Astrocyte (in vitro differentiated cells and primary cell): ENCODE results near the gene BAG5. TPM values are rescaled to one million over a fixed set of nuclear protein-coding genes. Genes with fewer than 3 reads are reported as not detected.

Source experiments
- DNase-seq: peaks from one replicate; pipeline ENCODE4 v3.0.0-alpha.2; 2010; ENCODE audit warnings: low read depth
- FAIRE-seq: peaks from 2 replicates; lab custom pipeline; 2011; peaks lifted over from hg19 to GRCh38; lab: Jason Lieb, UNC
- H2AFZ ChIP-seq: 2 replicates; pipeline ENCODE4 v1.6.0; 2012; ENCODE audit warnings: low read depth, low read length, inconsistent platforms
- H3K27ac ChIP-seq: 2 replicates; pipeline ENCODE4 v1.5.1; 2011; ENCODE audit warnings: low read depth, low read length, inconsistent platforms
- H3K27me3 ChIP-seq: 2 replicates; pipeline ENCODE4 v1.6.0; 2011; ENCODE audit warnings: low read length, inconsistent platforms; ENCODE audit not compliant: insufficient read depth
- H3K36me3 ChIP-seq: 2 replicates; pipeline ENCODE4 v1.5.1; 2011; ENCODE audit warnings: low read length, inconsistent platforms; ENCODE audit not compliant: insufficient read depth
- H3K4me1 ChIP-seq: 2 replicates; pipeline ENCODE4 v1.5.1; 2011; ENCODE audit warnings: low read length, inconsistent platforms; ENCODE audit not compliant: insufficient read depth
- H3K4me2 ChIP-seq: 2 replicates; pipeline ENCODE4 v1.6.0; 2012; ENCODE audit warnings: low read length, inconsistent platforms
- H3K4me3 ChIP-seq: 2 replicates; pipeline ENCODE4 v1.5.1; 2011; ENCODE audit warnings: low read depth, mild to moderate bottlenecking, low read length, inconsistent platforms; ENCODE audit not compliant: insufficient read depth
- H3K79me2 ChIP-seq: 2 replicates; pipeline ENCODE4 v1.6.0; 2012; ENCODE audit warnings: mild to moderate bottlenecking, low read length, inconsistent platforms; ENCODE audit not compliant: insufficient read depth
- H3K9ac ChIP-seq: 2 replicates; pipeline ENCODE4 v1.6.0; 2012; ENCODE audit warnings: mild to moderate bottlenecking, low read length, inconsistent platforms
- H3K9me3 ChIP-seq: 2 replicates; pipeline ENCODE4 v1.5.1; 2012; ENCODE audit warnings: low read depth, mild to moderate bottlenecking, low read length, inconsistent platforms; ENCODE audit not compliant: insufficient read depth
- H4K20me1 ChIP-seq: 2 replicates; pipeline ENCODE4 v1.6.0; 2012; ENCODE audit warnings: low read length, inconsistent platforms; ENCODE audit not compliant: insufficient read depth
- H3K27ac Mint-ChIP-seq: one replicate; pipeline ENCODE4 v1.8.0; 2021; ENCODE audit warnings: mild to moderate bottlenecking, mixed read lengths; ENCODE audit not compliant: unreplicated experiment
- H3K27me3 Mint-ChIP-seq: one replicate; pipeline ENCODE4 v1.8.0; 2021; ENCODE audit warnings: low read depth, mixed read lengths; ENCODE audit not compliant: unreplicated experiment
- H3K36me3 Mint-ChIP-seq: one replicate; pipeline ENCODE4 v1.8.0; 2021; ENCODE audit warnings: low read depth, mixed read lengths; ENCODE audit not compliant: unreplicated experiment
- H3K4me1 Mint-ChIP-seq: one replicate; pipeline ENCODE4 v1.8.0; 2021; ENCODE audit warnings: low read depth, mixed read lengths; ENCODE audit not compliant: unreplicated experiment
- H3K4me3 Mint-ChIP-seq: one replicate; pipeline ENCODE4 v1.8.0; 2021; ENCODE audit warnings: mild to moderate bottlenecking, moderate library complexity, mixed read lengths; ENCODE audit not compliant: unreplicated experiment
- H3K9me3 Mint-ChIP-seq: one replicate; pipeline ENCODE4 v1.8.0; 2021; ENCODE audit warnings: mild to moderate bottlenecking, mixed read lengths; ENCODE audit not compliant: unreplicated experiment
- EZH2 ChIP-seq: IDR thresholded peaks from 2 replicates; pipeline ENCODE4 v1.6.1; 2012; ENCODE audit warnings: mild to moderate bottlenecking, low read length, inconsistent platforms; ENCODE audit not compliant: insufficient read depth
- total RNA-seq: library from RNA; stranded (reverse); gene quantifications from 2 replicates; pipeline ENCODE4 v1.2.1, GENCODE V29; 2021
- TF ChIP-seq, protein P1 (sequence below): IDR thresholded peaks from 2 replicates; pipeline ENCODE4 v1.5.1; 2011; ENCODE audit warnings: low read depth, mild to moderate bottlenecking, inconsistent platforms, low read length, moderate library complexity; ENCODE audit not compliant: insufficient read depth

BAG5 gene
- total RNA-seq, 1 donor from 2014 or later, result 35.2 TPM

DNA sequence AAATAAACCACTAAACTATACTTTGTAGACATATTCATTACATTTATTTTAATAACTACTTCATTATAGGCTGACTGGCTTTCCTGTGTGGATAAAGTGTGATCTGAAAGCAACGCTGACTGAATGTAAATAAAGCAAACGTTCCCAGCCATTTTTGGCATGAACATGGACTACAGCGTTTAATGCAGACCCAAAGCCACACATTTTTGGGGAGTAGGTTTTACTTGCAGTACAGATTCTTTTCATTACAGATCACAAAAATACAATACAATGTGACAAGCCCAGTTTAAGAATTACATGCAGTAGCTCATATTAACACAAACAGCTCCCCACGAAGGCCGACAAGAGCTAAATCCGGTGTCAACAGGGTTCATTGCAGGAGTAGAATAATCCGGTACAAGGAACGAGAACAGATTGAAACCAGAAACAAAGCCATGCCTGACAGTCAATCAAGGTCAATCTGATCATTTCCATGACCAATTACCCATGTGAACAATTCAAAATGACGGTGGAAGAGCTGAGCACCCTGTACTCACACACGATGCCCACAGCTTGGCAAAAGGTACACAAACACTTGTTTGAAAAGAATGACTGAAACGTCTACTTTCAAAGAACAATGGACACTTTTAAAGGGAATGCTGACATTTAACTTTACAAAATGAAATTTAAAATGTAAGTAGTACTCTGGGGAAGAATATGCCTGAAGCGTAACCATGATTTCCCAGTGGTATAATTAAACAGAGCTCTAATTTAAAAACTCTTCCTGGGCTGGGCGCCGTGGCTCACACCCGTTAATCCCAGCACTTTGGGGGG lies 5.3 kb downstream of the BAG5 start:
- H3K9me3 Mint-ChIP-seq, result no peaks in the 10 kb centered on the region
- Histone ChIP-seq H3K9me3 (no peaks in the 10 kb centered on the region), H3K27ac (no peak overlapping the region), H3K4me3 (no peak overlapping the region), H3K4me1 (peaks cover 26% of the 10 kb centered on the region), H3K79me2 (peaks cover 67% of the 10 kb centered on the region), H3K27me3 (no peaks in the 10 kb centered on the region), H3K9ac (no peak overlapping the region), H4K20me1 (peaks cover 77% of the 10 kb centered on the region), H2AFZ (no peak overlapping the region), H3K4me2 (no peak overlapping the region), H3K36me3 (peaks cover 22% of the 10 kb centered on the region)
- H3K27me3 Mint-ChIP-seq, result no peaks in the 10 kb centered on the region
- DNase-seq (no peak), FAIRE-seq (no peak)
- peak overlapping the region; percentile 58 for H3K27ac Mint-ChIP-seq
- no peak overlapping the region for H3K4me3 Mint-ChIP-seq
- H3K36me3 Mint-ChIP-seq, result peaks cover 17% of the 10 kb centered on the region
- peaks cover 30% of the 10 kb centered on the region for H3K4me1 Mint-ChIP-seq
- TF ChIP-seq EZH2, result no peak
- TF ChIP-seq, protein P1, sequence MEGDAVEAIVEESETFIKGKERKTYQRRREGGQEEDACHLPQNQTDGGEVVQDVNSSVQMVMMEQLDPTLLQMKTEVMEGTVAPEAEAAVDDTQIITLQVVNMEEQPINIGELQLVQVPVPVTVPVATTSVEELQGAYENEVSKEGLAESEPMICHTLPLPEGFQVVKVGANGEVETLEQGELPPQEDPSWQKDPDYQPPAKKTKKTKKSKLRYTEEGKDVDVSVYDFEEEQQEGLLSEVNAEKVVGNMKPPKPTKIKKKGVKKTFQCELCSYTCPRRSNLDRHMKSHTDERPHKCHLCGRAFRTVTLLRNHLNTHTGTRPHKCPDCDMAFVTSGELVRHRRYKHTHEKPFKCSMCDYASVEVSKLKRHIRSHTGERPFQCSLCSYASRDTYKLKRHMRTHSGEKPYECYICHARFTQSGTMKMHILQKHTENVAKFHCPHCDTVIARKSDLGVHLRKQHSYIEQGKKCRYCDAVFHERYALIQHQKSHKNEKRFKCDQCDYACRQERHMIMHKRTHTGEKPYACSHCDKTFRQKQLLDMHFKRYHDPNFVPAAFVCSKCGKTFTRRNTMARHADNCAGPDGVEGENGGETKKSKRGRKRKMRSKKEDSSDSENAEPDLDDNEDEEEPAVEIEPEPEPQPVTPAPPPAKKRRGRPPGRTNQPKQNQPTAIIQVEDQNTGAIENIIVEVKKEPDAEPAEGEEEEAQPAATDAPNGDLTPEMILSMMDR, result no peak

DNA sequence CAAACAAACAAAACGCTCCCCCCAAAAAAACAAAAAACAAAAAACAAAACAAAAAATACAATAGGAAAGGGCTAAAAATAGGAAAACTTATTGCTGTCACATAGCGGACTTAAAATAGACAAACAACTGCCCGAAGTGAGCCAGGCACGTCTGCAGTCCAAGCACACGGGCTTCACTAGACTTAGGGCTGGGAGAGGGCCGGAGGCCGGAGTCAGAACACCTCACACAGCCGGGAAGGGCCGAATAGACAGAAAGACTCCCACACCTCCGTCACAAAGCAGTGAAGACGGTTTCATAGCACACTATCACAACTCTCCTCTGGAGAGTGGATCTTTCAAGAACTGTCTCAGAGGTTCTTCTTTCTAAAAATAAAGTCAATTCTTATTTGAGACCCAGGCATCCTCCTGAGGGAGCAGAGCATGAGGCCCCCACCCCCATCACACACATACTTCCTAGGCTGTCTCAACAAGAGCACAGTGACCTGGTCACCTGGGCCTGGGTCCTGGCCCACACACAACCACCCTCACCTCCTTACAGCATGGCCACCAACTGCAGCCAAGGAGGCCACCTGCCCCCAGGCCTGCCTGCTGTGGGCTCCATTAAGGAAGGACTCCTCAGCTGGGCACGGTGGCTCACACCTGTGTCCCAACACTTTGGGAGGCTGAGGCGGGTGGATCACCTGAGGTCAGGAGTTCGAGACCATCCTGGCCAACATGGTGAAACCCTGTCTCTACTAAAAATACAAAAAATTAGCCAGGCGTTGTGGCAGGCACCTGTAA lies 6.7 kb downstream of the BAG5 start:
- no peak overlapping the region for H3K4me3 ChIP-seq
- H4K20me1 ChIP-seq, result peaks cover 74% of the 10 kb centered on the region
- H3K27ac Mint-ChIP-seq, result no peak overlapping the region
- TF ChIP-seq, protein P1, result no peak
- TF ChIP-seq EZH2, result no peak
- no peaks in the 10 kb centered on the region for H3K27me3 Mint-ChIP-seq
- H3K79me2 ChIP-seq, result peaks cover 53% of the 10 kb centered on the region
- H3K9me3 Mint-ChIP-seq, result no peaks in the 10 kb centered on the region
- H3K4me2 ChIP-seq, result no peak overlapping the region
- H3K27ac ChIP-seq, result no peak overlapping the region
- H3K4me1 Mint-ChIP-seq, result peaks cover 27% of the 10 kb centered on the region
- H3K36me3 Mint-ChIP-seq, result peaks cover 18% of the 10 kb centered on the region
- H2AFZ ChIP-seq, result no peak overlapping the region
- H3K4me3 Mint-ChIP-seq, result no peak overlapping the region
- no peak for DNase-seq
- no peaks in the 10 kb centered on the region for H3K9me3 ChIP-seq
- FAIRE-seq, result no peak
- peaks cover 21% of the 10 kb centered on the region for H3K36me3 ChIP-seq
- no peaks in the 10 kb centered on the region for H3K27me3 ChIP-seq
- H3K4me1 ChIP-seq, result peaks cover 22% of the 10 kb centered on the region
- H3K9ac ChIP-seq, result no peak overlapping the region
